Activated CD8-positive, alpha-beta memory T cell treated with anti-CD3 and anti-CD28 coated beads, Interleukin-2, amount 50 U/mL, for 24 hours (primary cell): ENCODE measurements around the gene ADAM30.

ENCODE experiments used
- DNase-seq: peaks from one replicate; pipeline ENCODE4 v3.0.0-alpha.2; 2020; ENCODE audit errors: extremely low read depth

Gene ADAM30

GRCh38 chr1:119896303-119896702 lies at the start of gene ADAM30:
Gene ADAM30, minus strand, starts transcription at chr1:119896515. Its CDS starts 179 bp downstream, at chr1:119896336.
- no peak for DNase-seq

GRCh38 chr1:119943216-119943615 lies 46.9 kb upstream of the ADAM30 start:
- DNase-seq, result no peak

- no peak for DNase-seq
Observed at GRCh38 chr1:119941392-119941791, 45.1 kb upstream of the ADAM30 start.

DNA sequence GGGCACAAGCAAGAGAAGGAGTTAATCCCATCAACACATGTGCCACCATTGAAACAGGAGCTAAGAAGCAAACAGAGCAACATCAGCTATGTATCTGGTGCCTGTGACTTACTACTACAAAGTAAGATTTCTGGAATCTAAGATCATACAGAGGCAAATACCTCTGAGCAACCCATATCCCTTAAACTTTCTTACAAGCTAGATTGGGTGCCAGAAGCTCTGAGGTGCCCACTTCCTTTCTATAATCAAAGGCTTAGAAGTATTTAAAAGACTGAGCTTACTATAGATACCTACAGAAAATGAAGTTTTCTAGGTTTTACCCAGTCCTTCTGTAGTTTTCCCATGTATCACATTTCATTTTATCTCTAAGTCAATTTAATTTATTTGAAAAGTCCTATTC lies 44.4 kb upstream of the ADAM30 start:
- DNase-seq, result no peak

- no peak for DNase-seq
Observed at GRCh38 chr1:119937198-119937597, 40.9 kb upstream of the ADAM30 start.

GRCh38 chr1:119935915-119936314 lies 39.6 kb upstream of the ADAM30 start:
- no peak for DNase-seq

DNA sequence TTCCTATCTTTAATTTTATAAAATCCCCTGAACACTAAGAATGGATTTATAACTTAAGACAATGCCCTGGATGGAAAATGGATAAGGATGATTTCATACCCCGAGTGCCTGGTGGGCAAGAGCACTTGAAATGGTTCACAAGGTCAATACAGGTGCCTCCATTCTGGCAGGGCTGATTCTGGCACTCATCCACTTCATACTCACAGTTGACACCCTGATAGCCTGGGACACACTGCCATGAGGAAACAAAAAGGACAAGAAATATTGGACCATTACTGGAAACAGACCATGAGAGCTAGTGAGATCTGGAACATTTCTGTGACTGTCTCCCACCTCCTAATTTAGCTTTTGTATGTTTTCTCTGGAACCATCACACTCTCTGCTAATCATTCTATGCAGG lies 39.1 kb upstream of the ADAM30 start:
- DNase-seq, result no peak

- DNase-seq, result no peak
Observed at GRCh38 chr1:119933397-119933796, 37.1 kb upstream of the ADAM30 start.

- DNase-seq, result no peak
Observed at GRCh38 chr1:119929643-119930315, 33.5 kb upstream of the ADAM30 start.

DNA sequence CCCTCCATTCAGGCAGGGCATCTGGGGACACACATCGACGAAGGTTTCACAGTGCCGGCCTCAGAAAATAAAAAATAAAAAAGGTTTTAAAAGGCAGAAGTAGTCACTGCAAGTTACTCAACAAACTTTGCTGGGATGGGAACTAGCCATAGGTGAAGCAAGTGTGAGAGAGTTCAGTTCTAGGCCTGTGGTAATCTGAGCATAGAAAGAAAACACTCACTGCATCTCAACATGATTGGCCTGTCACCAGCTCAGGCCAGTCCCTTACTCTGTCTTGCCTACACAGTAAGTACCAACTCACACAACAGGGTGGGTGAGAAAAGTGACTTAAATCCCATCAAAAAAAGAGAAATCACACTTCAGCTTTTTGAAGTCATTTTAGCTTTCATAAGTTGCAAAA lies 30.2 kb upstream of the ADAM30 start:
- DNase-seq, result no peak

DNA sequence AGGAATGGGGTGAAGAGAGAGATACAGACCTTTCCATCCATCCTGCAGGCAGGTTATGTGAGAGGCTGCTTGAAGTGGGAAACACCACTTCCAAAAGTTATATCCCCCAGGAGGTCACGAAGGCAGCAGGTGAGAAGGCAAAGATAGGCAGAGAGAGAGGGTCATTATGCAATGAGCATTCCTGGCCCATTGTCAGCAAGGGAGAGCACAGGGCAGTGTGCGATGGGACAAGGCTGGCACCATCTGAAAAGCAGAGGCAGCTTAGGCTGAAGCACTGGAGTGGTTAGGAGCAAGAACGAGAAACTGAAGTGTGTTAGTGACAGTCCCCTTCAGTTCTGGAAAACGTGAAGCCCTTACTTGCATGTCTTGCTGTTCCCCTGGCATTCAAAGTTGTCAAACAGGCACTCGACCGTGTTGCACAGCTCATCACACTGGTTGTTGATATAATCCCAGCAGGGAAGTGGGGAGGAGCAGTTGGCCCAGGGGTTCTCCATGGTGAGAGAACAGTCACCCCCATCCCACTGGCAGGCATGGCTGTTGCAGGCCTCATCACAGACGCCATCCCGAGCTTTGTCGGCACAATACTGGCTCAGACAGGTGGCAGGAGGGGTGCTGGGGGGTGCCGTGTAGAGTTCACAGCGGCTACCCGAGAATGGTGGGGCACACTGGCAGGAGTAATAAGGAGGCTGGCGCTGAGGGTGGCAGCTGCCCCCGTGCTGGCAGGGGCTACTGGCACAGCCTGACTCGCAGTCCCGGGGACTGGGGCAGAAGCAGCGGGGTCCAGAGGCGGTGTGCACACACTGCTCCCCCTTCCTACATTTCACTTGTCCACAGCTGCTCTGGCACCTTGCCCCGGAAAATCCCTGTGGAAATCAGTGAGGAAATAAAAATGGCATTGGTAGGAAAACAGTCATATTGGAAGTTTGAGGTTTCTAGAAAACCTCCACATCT lies 28.9 kb upstream of the ADAM30 start:
- DNase-seq, result no peak

GRCh38 chr1:119920104-119920968 lies 24.0 kb upstream of the ADAM30 start:
- DNase-seq, result no peak

DNA sequence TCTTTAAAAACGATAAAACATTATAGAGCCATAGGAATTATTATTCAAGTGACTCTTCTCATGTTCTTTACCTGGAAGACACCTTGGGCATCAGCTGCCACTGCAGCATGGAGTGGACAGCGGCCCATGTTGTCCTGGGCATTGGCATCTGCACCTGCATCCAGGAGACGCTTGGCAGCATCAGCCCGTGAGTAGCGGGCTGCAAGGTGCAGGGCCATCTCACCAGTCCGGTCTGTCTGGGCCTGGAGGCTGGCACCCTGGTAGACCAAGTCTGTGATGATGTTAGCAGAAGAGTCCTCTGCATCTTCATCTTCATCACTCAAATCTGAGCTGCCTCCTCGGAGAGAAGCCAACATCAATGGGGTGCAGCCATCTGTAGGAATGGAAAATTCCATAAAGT lies 22.9 kb upstream of the ADAM30 start:
- no peak for DNase-seq

DNA sequence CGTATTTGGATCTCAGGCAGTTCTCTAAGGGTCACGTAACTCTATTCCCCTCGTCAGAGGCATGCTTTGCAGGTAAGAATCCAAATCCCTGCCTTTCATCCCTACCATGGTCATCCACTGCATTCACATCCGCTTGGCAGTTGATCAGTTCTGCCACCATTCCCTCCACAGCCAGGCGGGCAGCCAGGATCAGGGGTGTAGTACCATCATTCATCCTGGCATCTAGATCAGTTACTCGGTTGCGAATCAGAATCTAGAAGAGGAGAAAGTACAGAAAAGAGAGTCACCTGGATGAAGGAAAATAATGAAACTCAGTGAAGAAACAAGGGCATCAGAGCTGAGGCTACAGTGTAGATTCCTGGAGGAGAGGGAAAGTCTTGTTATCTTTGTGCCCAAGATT lies 22.0 kb upstream of the ADAM30 start:
- DNase-seq, result no peak

- no peak for DNase-seq
Observed at GRCh38 chr1:119917304-119918055, 21.2 kb upstream of the ADAM30 start.

- no peak for DNase-seq
Observed at GRCh38 chr1:119915517-119915916, 19.2 kb upstream of the ADAM30 start.

DNA sequence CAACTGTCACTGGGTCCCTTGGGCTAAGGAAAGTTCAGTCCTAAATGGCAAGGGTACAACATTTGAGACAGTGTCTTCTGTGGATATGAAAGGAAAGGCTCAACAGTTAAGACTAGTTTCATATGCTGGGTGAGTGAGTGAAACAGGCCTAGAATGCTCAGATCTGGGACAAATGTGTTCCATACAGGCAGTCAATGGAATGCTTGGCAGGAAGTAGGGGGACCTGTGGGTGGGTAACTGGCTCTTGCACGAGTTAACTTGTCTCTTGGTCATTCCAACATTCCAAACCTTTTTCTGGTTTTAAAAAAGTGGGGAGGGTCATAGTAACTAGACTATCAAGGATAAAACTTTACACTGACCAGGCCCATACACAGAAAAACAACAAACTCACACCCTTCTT lies 17.8 kb upstream of the ADAM30 start:
- no peak for DNase-seq

- no peak for DNase-seq
Observed at GRCh38 chr1:119912963-119913362, 16.6 kb upstream of the ADAM30 start.

GRCh38 chr1:119911775-119912174 lies 15.5 kb upstream of the ADAM30 start:
- no peak for DNase-seq

- DNase-seq, result no peak
Observed at GRCh38 chr1:119910618-119911017, 14.3 kb upstream of the ADAM30 start.

- no peak for DNase-seq
Observed at GRCh38 chr1:119909890-119910596, 13.7 kb upstream of the ADAM30 start.
